Epithelial cell of prostate (primary cell): ENCODE measurements around the gene THRB.

Experiments
- DNase-seq: peaks from one replicate; pipeline ENCODE4 v3.0.0-alpha.2; 2011; ENCODE audit warnings: low read depth, low spot score
- H3K27ac ChIP-seq: fragments of 450-650 bp; 2 replicates; pipeline ENCODE4 v1.5.1; 2017; ENCODE audit warnings: mild to moderate bottlenecking

Gene THRB

DNA sequence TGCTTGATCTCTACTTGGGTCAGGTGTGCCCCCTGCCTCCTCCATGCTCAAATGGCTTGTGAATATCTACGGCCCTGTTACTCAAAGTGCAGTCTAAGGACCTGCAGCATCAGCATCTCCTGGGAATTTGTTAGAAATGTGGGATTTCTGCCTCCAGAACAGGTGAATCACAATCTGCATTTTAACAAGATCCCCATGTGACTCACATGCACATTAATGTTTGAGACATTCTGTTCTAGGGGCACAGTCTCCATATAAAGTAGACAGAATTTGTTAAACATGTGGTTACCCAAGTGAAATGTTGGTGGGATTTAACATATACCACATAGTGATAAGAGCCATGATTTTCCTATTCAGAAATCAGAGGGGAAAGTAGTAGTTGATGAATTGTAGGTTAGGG lies 293.3 kb downstream of the THRB start:
- H3K27ac ChIP-seq, result no peak overlapping the region
- no peak for DNase-seq

DNA sequence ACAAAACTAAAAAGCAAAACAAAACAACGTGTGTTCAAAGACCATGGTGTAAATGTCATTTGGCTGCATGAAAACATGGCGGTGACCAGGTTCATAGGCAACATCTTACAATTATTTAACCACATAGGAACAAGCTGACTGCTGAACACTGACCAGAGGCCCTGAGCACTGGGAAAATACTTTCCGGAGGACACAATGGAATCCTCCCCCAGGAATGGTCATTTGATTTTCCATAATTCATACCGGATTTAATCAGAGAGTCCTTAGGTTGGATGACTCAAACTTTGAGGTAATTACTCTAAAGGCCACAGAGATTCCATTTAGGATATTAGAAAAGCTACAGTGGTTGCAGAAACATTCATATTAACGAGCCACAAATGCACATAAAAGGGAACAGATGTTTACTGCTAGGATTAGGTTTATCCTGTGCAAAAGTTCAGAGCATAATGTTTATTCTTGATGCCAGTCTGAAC lies 294.8 kb downstream of the THRB start:
- no peak for DNase-seq
- no peak overlapping the region for H3K27ac ChIP-seq

DNA sequence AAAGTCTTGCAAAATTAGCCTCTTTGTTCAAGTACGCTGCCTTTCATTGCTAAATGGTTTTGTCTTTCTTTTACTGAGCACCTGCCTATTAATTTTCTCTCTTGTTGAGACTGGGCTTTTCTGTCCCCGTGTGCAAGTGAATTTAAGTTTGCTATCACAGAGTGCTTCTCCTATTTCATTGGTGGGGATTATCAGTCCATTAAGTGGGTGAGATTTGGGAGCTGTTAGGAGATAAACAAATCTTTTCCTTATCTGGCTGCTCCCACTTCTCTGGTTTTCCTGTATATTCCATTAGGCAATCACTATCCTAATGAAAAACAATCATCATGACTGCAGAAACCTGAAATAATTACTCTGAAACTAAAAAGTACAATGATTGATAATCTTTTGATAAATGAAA lies 295.4 kb downstream of the THRB start:
- no peak for DNase-seq
- no peak overlapping the region for H3K27ac ChIP-seq

GRCh38 chr3:24198728-24199127 lies 295.9 kb downstream of the THRB start:
- H3K27ac ChIP-seq, result no peak overlapping the region
- DNase-seq, result no peak

GRCh38 chr3:24197809-24198208 lies 296.8 kb downstream of the THRB start:
- no peak for DNase-seq

GRCh38 chr3:24196526-24196925 lies 298.1 kb downstream of the THRB start:
- no peak overlapping the region for H3K27ac ChIP-seq
- DNase-seq, result no peak

More at GRCh38 chr3:24197809-24198208, 296.8 kb downstream of the THRB start:
- H3K27ac ChIP-seq, result no peak overlapping the region

DNA sequence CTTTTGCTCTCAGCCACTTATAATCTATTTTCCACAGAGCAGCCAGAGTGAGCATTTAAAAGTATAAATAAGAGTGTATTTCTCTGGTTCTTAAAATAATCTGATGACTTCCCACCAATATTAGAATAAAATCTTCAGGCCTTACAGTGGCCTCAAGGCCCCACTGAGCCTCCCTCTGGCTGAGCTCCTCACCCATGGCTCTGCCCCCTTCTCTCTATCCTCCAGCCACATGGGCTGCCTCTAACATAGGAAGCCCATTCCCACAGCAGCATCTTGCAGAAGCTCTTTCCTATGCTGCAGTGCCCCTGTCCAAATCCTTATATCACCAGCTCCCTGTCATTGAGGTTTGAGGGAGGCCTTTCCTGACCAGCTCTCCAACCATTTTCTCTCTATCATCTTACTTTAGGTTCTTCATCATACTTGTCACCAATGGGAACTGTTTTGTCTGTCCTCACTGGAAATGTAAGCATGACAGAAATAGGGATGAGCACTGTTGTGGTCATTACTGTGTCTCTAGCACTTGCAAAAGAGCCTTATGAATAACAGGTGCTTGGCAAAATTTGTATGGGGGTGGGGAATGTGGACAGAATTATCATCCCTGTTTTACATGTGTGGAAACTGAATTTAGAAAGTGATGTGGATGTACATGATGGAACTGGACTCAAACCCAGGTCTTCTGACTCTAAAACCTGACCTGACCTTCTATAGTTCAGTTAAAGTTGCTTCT lies 299.0 kb downstream of the THRB start:
- H3K27ac ChIP-seq, result no peak overlapping the region
- no peak for DNase-seq

- DNase-seq, result no peak
- no peak overlapping the region for H3K27ac ChIP-seq
Observed at GRCh38 chr3:24192469-24193056, 302.1 kb downstream of the THRB start.

GRCh38 chr3:24191801-24192403 lies 302.7 kb downstream of the THRB start:
- no peak overlapping the region for H3K27ac ChIP-seq
- DNase-seq, result no peak

DNA sequence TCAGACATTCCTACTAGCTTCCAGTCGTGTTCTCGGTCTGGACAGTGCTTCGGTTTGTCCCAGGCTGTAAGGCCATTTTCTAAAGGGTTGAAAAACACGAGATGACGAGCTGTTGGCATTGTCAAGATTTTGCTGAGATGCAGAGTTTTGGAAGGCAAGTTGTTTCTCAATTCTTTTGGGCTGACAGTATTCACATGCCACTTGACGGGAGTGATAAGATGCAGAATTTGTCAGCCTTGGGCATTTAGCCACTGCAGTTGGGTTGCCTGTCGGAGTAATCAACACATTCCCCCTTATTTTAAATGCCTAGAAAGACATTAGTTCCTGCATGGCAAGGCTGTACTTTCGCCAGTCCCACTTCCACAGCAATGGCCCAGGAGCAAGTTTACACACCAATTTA lies 304.4 kb downstream of the THRB start:
- DNase-seq, result no peak
- H3K27ac ChIP-seq, result no peak overlapping the region

- DNase-seq, result peak; percentile 14
- H3K27ac ChIP-seq, result no peak overlapping the region
Observed at GRCh38 chr3:24185738-24186384, 308.8 kb downstream of the THRB start.

- no peak for DNase-seq
- H3K27ac ChIP-seq, result no peak overlapping the region
Observed at GRCh38 chr3:24184528-24185176, 310.0 kb downstream of the THRB start.

DNA sequence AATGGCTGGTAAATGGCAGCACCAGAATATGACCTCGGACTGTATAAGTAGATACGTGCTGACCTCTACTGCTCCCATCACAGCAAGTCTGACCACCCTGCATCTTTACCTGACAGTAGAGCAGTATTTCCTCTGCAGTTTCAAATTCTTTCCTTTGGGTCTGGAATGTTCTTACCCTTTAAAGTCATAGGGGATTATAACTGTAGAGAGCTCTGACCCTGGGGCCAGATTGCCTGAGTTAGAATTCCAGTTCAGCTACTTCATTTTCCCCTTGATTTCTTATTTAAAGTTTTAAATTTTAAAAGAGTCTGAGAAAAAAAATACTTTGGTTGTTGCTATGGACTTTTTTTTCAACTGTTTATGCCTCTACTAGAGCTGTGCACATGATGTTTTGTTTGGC lies 311.9 kb downstream of the THRB start:
- no peak for DNase-seq
- no peak overlapping the region for H3K27ac ChIP-seq

DNA sequence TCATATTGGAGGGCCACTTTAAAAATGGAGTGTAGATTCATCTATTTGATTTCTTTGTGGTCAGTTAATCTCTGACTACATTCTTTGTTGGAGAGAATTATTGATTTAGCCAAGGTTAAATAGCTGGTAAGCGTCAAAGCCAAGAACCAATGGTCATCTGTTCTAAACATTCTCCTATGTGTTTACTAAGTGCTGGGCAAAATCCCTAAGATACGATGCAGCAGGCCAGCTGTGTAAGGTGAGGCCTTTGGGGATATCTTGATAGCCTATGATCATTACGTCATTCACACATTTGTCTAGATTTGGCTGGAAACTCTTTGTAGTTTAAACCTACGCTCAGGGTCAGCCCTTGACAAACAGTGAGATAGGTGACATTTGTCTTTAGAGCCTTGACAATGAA lies 313.4 kb downstream of the THRB start:
- H3K27ac ChIP-seq, result no peak overlapping the region
- DNase-seq, result no peak

DNA sequence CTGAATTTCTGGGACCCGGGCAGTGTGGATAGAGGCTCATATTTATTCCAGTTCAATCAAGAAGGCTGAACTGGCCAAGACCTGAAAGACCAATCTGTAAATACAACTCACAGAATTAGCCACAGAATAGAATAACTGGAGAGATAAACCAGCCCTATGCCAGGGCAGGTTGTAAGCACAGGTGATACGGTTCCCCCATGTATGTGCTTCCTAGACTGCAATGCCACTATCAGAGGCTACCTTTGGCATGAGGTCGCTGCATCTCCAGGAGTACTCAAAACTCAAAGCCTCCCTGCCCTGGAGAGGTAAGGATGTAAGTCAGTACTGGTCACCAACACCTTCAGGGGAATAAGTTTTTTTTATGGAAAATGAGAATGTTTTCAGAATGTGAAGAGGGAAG lies 314.0 kb downstream of the THRB start:
- DNase-seq, result no peak
- H3K27ac ChIP-seq, result no peak overlapping the region

DNA sequence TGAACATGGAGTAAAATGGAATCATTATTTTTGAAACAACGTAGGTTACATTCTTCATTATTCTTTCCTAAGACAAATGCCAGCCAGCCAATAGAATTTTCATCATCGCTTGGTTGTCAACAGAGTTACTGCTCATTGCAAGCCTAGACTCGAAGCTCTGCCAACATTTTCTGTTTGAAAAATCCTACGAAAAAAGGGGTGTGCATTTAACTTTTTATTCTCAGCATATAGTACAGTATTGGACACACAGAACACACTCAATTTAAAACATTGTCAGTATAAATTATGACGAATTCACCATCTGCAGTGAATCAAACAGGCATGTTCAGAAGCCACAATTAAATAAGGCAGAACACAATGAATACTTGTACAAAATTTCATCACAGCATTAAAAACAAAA lies 317.4 kb downstream of the THRB start:
- no peak overlapping the region for H3K27ac ChIP-seq
- no peak for DNase-seq

DNA sequence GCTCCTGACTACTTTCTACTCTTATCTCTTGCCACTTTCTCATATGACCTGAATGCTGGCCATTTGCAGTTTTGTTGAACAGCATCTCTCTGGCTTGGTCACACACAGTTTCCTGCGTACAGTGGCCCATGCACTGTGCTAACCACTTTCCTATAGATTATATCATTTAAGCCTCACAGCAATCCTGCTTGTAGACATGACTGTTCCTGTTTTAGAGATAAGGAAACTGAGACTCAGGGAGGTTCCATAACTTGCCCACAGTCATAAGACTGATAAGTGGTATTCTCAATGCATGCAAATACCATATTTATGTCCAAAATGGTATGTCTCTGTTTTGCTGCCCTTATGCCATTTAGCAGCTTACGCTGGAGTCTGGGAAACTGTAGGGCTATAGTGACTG lies 320.0 kb downstream of the THRB start:
- DNase-seq, result no peak
- no peak overlapping the region for H3K27ac ChIP-seq

GRCh38 chr3:24168977-24169376 lies 325.7 kb downstream of the THRB start:
- no peak for DNase-seq
- H3K27ac ChIP-seq, result no peak overlapping the region

DNA sequence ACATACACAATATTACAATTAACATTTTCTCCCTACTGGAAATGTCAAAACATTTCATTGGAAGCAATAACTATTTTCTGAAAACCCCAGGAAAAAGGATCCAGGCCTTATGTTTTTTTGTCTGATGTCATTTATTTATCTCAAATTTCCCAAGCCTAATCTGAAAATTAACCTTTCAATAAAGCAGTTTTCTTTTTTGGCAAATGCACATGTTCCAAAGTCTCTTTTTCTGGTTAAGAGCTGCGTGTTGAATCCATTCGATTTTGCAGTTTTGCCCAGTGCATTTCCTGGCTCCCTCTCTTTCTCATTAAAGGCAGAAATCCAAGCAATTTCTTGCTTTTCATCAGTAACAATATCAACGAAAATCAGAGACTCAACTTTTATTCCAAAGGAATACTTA lies 327.2 kb downstream of the THRB start:
- H3K27ac ChIP-seq, result no peak overlapping the region
- DNase-seq, result no peak

- H3K27ac ChIP-seq, result no peak overlapping the region
Observed at GRCh38 chr3:24166515-24166914, 328.1 kb downstream of the THRB start.

GRCh38 chr3:24165603-24165982 lies 329.1 kb downstream of the THRB start:
- H3K27ac ChIP-seq, result no peak overlapping the region
- no peak for DNase-seq

More at GRCh38 chr3:24166515-24166914, 328.1 kb downstream of the THRB start:
- DNase-seq, result no peak
